ENCODE results near the gene HELZ.

Gene HELZ

DNA sequence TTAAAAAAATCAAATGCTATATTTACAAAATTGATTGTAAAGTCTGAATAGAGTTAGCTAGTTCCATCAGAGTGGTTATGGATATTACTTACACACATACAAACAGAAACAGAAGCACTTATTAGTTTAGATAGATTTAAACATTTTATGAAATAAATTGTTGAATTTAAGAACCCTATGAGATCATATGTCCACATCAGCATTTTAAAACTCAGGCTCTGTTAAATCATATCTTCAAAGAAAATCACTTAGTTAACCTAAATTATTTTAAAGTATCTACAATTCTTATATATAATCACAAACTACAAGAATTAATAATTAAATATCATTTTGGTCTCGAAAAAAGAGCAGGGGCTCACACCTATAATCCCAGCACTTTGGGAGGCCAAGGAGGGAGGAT is 42.5 kb downstream of the HELZ start:
- H3K27ac ChIP-seq (ENCODE audit: extremely low read depth, low read depth, low read length): no peak overlapping the region
- CTCF ChIA-PET: interaction anchor here (0.6 to 2.2 kb wide), 7 partner anchors 10 to 177 kb away, joined by 3 to 12 read pairs (median 4); no protein-coding TSS in a partner anchor
- H3K36me3 ChIP-seq (ENCODE audit: control insufficient read depth in 2 of 2, insufficient read depth in 1 of 2, low read length in 2 of 2): peaks cover 40 to 41% of the 10 kb centered on the region in 2 experiments
- POLR2A ChIA-PET: no interaction called here
- TF ChIP-seq, protein P1, sequence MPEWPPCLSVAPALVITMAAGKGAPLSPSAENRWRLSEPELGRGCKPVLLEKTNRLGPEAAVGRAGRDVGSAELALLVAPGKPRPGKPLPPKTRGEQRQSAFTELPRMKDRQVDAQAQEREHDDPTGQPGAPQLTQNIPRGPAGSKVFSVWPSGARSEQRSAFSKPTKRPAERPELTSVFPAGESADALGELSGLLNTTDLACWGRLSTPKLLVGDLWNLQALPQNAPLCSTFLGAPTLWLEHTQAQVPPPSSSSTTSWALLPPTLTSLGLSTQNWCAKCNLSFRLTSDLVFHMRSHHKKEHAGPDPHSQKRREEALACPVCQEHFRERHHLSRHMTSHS (tag by site-specific recombination; IDR thresholded peaks at IDR 0.05): no peak
- no peak for TF ChIP-seq ZNF221 (tag by site-specific recombination; IDR thresholded peaks at IDR 0.05; ENCODE audit: borderline replicate concordance)
- TF ChIP-seq ZSCAN30 (tag by site-specific recombination; IDR thresholded peaks at IDR 0.05): no peak
- TF ChIP-seq, protein P2, sequence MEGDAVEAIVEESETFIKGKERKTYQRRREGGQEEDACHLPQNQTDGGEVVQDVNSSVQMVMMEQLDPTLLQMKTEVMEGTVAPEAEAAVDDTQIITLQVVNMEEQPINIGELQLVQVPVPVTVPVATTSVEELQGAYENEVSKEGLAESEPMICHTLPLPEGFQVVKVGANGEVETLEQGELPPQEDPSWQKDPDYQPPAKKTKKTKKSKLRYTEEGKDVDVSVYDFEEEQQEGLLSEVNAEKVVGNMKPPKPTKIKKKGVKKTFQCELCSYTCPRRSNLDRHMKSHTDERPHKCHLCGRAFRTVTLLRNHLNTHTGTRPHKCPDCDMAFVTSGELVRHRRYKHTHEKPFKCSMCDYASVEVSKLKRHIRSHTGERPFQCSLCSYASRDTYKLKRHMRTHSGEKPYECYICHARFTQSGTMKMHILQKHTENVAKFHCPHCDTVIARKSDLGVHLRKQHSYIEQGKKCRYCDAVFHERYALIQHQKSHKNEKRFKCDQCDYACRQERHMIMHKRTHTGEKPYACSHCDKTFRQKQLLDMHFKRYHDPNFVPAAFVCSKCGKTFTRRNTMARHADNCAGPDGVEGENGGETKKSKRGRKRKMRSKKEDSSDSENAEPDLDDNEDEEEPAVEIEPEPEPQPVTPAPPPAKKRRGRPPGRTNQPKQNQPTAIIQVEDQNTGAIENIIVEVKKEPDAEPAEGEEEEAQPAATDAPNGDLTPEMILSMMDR (tag by site-specific recombination; IDR thresholded peaks at IDR 0.05): no peak
- H3K9me3 ChIP-seq (ENCODE audit: control insufficient read depth, insufficient read depth, low read depth, low read length): no peaks in the 10 kb centered on the region
- peaks cover 2% of the 10 kb centered on the region; the same call in 1 of the 2 replicates for H3K4me1 ChIP-seq (ENCODE audit: control insufficient read depth, insufficient read depth, low read length)
- no peak overlapping the region for H3K4me3 ChIP-seq (ENCODE audit: low read depth, low read length)

DNA sequence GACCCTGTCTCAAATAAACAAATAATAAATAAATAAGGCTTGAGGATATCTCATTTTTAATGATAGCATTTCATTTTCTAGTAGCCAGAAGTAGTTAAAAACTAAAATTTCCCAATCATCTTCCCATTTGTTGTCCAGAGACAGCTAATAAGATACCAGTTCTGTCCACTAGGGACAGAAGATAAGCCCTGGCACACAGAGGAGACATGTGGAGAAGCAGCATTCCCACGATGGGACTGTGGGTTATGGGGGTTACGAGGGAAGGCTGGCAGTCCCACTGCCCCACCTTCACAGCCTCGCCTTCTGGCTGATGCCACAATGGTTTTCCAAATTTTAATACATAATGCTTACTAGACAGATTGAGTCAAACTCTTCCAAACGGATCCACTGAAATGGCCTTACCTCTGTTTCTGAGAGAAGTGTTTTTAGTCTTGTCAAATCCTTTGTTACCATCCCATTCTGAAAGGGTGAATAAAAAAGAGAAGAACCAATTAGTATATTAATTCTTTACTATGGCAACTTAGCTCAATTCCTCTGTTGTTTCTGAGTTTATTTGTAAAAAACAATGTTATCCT is 44.2 kb downstream of the HELZ start:
- H3K36me3 ChIP-seq (ENCODE audit: control insufficient read depth in 2 of 2, insufficient read depth in 1 of 2, low read length in 2 of 2): peaks cover 37 to 55% of the 10 kb centered on the region in 2 experiments
- no peak for TF ChIP-seq ZNF366 (tag by site-specific recombination; conservative IDR thresholded peaks at IDR 0.05)
- TF ChIP-seq ZBTB21 (tag by site-specific recombination; IDR thresholded peaks at IDR 0.05): no peak
- TF ChIP-seq ZNF138 (tag by site-specific recombination; IDR thresholded peaks at IDR 0.05; ENCODE audit: borderline replicate concordance): no peak
- TF ChIP-seq, protein P3, sequence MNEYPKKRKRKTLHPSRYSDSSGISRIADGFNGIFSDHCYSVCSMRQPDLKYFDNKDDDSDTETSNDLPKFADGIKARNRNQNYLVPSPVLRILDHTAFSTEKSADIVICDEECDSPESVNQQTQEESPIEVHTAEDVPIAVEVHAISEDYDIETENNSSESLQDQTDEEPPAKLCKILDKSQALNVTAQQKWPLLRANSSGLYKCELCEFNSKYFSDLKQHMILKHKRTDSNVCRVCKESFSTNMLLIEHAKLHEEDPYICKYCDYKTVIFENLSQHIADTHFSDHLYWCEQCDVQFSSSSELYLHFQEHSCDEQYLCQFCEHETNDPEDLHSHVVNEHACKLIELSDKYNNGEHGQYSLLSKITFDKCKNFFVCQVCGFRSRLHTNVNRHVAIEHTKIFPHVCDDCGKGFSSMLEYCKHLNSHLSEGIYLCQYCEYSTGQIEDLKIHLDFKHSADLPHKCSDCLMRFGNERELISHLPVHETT (tag by site-specific recombination; IDR thresholded peaks at IDR 0.05): no peak
- TF ChIP-seq, protein P4, sequence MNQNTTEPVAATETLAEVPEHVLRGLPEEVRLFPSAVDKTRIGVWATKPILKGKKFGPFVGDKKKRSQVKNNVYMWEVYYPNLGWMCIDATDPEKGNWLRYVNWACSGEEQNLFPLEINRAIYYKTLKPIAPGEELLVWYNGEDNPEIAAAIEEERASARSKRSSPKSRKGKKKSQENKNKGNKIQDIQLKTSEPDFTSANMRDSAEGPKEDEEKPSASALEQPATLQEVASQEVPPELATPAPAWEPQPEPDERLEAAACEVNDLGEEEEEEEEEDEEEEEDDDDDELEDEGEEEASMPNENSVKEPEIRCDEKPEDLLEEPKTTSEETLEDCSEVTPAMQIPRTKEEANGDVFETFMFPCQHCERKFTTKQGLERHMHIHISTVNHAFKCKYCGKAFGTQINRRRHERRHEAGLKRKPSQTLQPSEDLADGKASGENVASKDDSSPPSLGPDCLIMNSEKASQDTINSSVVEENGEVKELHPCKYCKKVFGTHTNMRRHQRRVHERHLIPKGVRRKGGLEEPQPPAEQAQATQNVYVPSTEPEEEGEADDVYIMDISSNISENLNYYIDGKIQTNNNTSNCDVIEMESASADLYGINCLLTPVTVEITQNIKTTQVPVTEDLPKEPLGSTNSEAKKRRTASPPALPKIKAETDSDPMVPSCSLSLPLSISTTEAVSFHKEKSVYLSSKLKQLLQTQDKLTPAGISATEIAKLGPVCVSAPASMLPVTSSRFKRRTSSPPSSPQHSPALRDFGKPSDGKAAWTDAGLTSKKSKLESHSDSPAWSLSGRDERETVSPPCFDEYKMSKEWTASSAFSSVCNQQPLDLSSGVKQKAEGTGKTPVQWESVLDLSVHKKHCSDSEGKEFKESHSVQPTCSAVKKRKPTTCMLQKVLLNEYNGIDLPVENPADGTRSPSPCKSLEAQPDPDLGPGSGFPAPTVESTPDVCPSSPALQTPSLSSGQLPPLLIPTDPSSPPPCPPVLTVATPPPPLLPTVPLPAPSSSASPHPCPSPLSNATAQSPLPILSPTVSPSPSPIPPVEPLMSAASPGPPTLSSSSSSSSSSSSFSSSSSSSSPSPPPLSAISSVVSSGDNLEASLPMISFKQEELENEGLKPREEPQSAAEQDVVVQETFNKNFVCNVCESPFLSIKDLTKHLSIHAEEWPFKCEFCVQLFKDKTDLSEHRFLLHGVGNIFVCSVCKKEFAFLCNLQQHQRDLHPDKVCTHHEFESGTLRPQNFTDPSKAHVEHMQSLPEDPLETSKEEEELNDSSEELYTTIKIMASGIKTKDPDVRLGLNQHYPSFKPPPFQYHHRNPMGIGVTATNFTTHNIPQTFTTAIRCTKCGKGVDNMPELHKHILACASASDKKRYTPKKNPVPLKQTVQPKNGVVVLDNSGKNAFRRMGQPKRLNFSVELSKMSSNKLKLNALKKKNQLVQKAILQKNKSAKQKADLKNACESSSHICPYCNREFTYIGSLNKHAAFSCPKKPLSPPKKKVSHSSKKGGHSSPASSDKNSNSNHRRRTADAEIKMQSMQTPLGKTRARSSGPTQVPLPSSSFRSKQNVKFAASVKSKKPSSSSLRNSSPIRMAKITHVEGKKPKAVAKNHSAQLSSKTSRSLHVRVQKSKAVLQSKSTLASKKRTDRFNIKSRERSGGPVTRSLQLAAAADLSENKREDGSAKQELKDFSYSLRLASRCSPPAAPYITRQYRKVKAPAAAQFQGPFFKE (tag by site-specific recombination; IDR thresholded peaks at IDR 0.05; ENCODE audit: borderline replicate concordance): no peak
- no peak for TF ChIP-seq MYNN (tag by site-specific recombination; IDR thresholded peaks at IDR 0.05; ENCODE audit: borderline replicate concordance)
- no peak for TF ChIP-seq GLI4 (tag by site-specific recombination; IDR thresholded peaks at IDR 0.05)
- no peak for TF ChIP-seq ZNF843 (tag by site-specific recombination; IDR thresholded peaks at IDR 0.05)
- TF ChIP-seq ZNF747 (tag by site-specific recombination; IDR thresholded peaks at IDR 0.05): no peak
- TF ChIP-seq KLF17 (tag by site-specific recombination; IDR thresholded peaks at IDR 0.05): no peak
- no peak for TF ChIP-seq ZBTB48 (tag by site-specific recombination; IDR thresholded peaks at IDR 0.05)
- TF ChIP-seq ZNF580 (tag by site-specific recombination; IDR thresholded peaks at IDR 0.05): no peak
- CTCF ChIA-PET: interaction anchor here (0.6 to 2.2 kb wide), 13 partner anchors 7 to 122 kb away, joined by 3 to 12 read pairs (median 4); no protein-coding TSS in a partner anchor

More for the DNA sequence above, 44.2 kb downstream of the HELZ start:
- no peak overlapping the region for H3K4me3 ChIP-seq (ENCODE audit: low read depth, low read length)
- H3K4me1 ChIP-seq (ENCODE audit: control insufficient read depth, insufficient read depth, low read length): peaks cover 2% of the 10 kb centered on the region; the same call in 1 of the 2 replicates
- H3K9me3 ChIP-seq (ENCODE audit: control insufficient read depth, insufficient read depth, low read depth, low read length): no peaks in the 10 kb centered on the region
- POLR2A ChIA-PET: no interaction called here
- H3K27ac ChIP-seq (ENCODE audit: extremely low read depth, low read depth, low read length): no peak overlapping the region
